GM12878 (cell line): ENCODE data around the gene HELZ. TPM values are rescaled to one million over a fixed set of nuclear protein-coding genes. Genes with fewer than 3 reads are reported as not detected.

Source experiments
- ATAC-seq: fragments of 200-7000 bp; cut with Tn5 transposase; 3 replicates; pipeline ENCODE4 v1.9.1; 2020; ENCODE audit warnings: mild to moderate bottlenecking, moderate library complexity
- BruUV-seq: library from RNA; stranded (reverse); fragments of 400-500 nt; replicated peaks from 2 replicates; lab custom pipeline; 2021; lab: Mats Ljungman, UMichigan
- CTCF ChIA-PET: fragments of 300-600 bp; sonication (Branson Sonifier 250); formaldehyde crosslinking; extraction: SDS; loops from one replicate; lab custom pipeline; 2021; ENCODE audit warnings: inconsistent platforms; lab: Yijun Ruan, JAX
- POLR2A ChIA-PET: fragments of 350-600 bp; formaldehyde crosslinking; extraction: SDS; loops from one replicate; lab custom pipeline; 2021; ENCODE audit warnings: inconsistent platforms; lab: Charles Lee
- RAD21 ChIA-PET: fragments of 300-600 bp; sonication (Branson Sonifier 250); formaldehyde crosslinking; loops from one replicate; lab custom pipeline; 2023; ENCODE audit warnings: antibody characterized with exemption; ENCODE audit not compliant: unreplicated experiment; lab: Charles Lee
- SMC1A ChIA-PET: fragments of 300-600 bp; sonication (Branson Sonifier 250); formaldehyde crosslinking; loops from one replicate; lab custom pipeline; 2023; ENCODE audit not compliant: unreplicated experiment, uncharacterized antibody; lab: Charles Lee
- DNase-seq: peaks from one replicate; pipeline ENCODE4 v3.0.0-alpha.2; 2011; ENCODE audit warnings: low read depth, low spot score
- FAIRE-seq: peaks from 3 replicates; lab custom pipeline; 2011; peaks lifted over from hg19 to GRCh38; lab: Jason Lieb, UNC
- H2AFZ ChIP-seq: 2 replicates; pipeline ENCODE4 v1.6.0; 2011; ENCODE audit warnings: low read depth, low read length, control low read depth; ENCODE audit not compliant: control insufficient read depth
- H3K27ac ChIP-seq: 2 replicates; pipeline ENCODE4 v1.5.1; 2011; ENCODE audit warnings: control low read depth; ENCODE audit not compliant: control insufficient read depth, insufficient read depth
- H3K27me3 ChIP-seq, 2 experiments: replicated peaks in 1 of 2; 2 replicates each; pipeline versions ENCODE4 v1.6.0 to v1.6.1; 2011; ENCODE audit warnings: low read length in 1 of 2; ENCODE audit not compliant: control insufficient read depth in 2 of 2, insufficient read depth in 2 of 2
- H3K36me3 ChIP-seq, 2 experiments: 2 replicates each; pipeline ENCODE4 v1.5.1; 2011; ENCODE audit warnings: low read length in 1 of 2; ENCODE audit not compliant: control insufficient read depth in 2 of 2, insufficient read depth in 2 of 2
- H3K4me1 ChIP-seq: 2 replicates; pipeline ENCODE4 v1.6.1; 2011; ENCODE audit warnings: mild to moderate bottlenecking, low read length, moderate library complexity, mixed read lengths; ENCODE audit not compliant: control insufficient read depth, insufficient read depth
- H3K4me2 ChIP-seq: 2 replicates; pipeline ENCODE4 v1.6.0; 2011; ENCODE audit warnings: control low read depth; ENCODE audit not compliant: control insufficient read depth, insufficient read depth
- H3K4me3 ChIP-seq: fragments of 200-600 bp; sonication (generic); 2 replicates; pipeline ENCODE4 v1.5.1; 2016
- H3K79me2 ChIP-seq: 2 replicates; pipeline ENCODE4 v1.6.0; 2011; ENCODE audit warnings: low read length; ENCODE audit not compliant: control insufficient read depth, insufficient read depth
- H3K9ac ChIP-seq: 2 replicates; pipeline ENCODE4 v1.8.0; 2011; ENCODE audit warnings: low read length, control low read depth, mixed read lengths; ENCODE audit not compliant: control insufficient read depth, insufficient read depth
- H3K9me3 ChIP-seq: replicated peaks from 3 replicates; pipeline ENCODE4 v1.5.1; 2011; ENCODE audit warnings: mild to moderate bottlenecking, low read length; ENCODE audit not compliant: control insufficient read depth, insufficient read depth
- H4K20me1 ChIP-seq: 2 replicates; pipeline ENCODE4 v1.6.0; 2011; ENCODE audit not compliant: control insufficient read depth, insufficient read depth
- ASH2L ChIP-seq: fragments of 300-600, 200-600 bp; sonication (generic); IDR thresholded peaks from 2 replicates; pipeline ENCODE4 v1.6.1; 2017; ENCODE audit warnings: low read depth, mild to moderate bottlenecking, borderline replicate concordance
- BCL3 ChIP-seq: IDR thresholded peaks from 2 replicates; pipeline ENCODE4 v1.6.1; 2011; ENCODE audit warnings: borderline replicate concordance, low read depth, mild to moderate bottlenecking, moderate library complexity, low read length; ENCODE audit not compliant: insufficient read depth, poor library complexity, severe bottlenecking
- CBFB ChIP-seq: IDR thresholded peaks from 2 replicates; pipeline ENCODE4 v1.6.1; 2016; ENCODE audit warnings: antibody characterized with exemption, low read depth
- CHD1 ChIP-seq: IDR thresholded peaks from 2 replicates; pipeline ENCODE4 v1.6.1; 2012; ENCODE audit warnings: low read depth, low read length, improper control_type of control experiment
- DPF2 ChIP-seq: fragments of 450-650 bp; IDR thresholded peaks from 2 replicates; pipeline ENCODE4 v1.6.1; 2017; ENCODE audit warnings: mild to moderate bottlenecking
- IRF5 ChIP-seq: fragments of 450-650 bp; IDR thresholded peaks from 2 replicates; pipeline ENCODE4 v1.6.1; 2017; ENCODE audit warnings: borderline replicate concordance
- MXI1 ChIP-seq: fragments of 150-350 bp; IDR thresholded peaks from 2 replicates; pipeline ENCODE4 v1.6.1; 2011; ENCODE audit warnings: low read depth, mild to moderate bottlenecking, inconsistent platforms, low read length, improper control_type of control experiment
- POLR2A ChIP-seq: IDR thresholded peaks from 2 replicates; pipeline ENCODE4 v1.6.1; 2011; ENCODE audit warnings: low read depth, mild to moderate bottlenecking, low read length
- RELA ChIP-seq: fragments of 450-650 bp; IDR thresholded peaks from 2 replicates; pipeline ENCODE4 v1.8.0; 2014; ENCODE audit warnings: borderline replicate concordance; ENCODE audit not compliant: partially characterized antibody
- SIN3A ChIP-seq: IDR thresholded peaks from 2 replicates; pipeline ENCODE4 v1.6.1; 2012; ENCODE audit warnings: low read depth, low read length, improper control_type of control experiment
- SMAD5 ChIP-seq: IDR thresholded peaks from 2 replicates; pipeline ENCODE4 v1.6.1; 2016; ENCODE audit warnings: antibody characterized with exemption, low read depth
- SP1 ChIP-seq: IDR thresholded peaks from one replicate; pipeline ENCODE4 v1.6.1; 2011; ENCODE audit warnings: low read depth, low read length
- SREBF1 ChIP-seq: IDR thresholded peaks from 2 replicates; pipeline ENCODE4 v1.6.1; 2012; ENCODE audit warnings: mild to moderate bottlenecking, low read length
- SRF ChIP-seq, 2 experiments: IDR thresholded peaks; 2 replicates each; pipeline ENCODE4 v1.6.1; 2011; ENCODE audit warnings: low read depth in 2 of 2, low read length in 2 of 2, mild to moderate bottlenecking in 1 of 2, moderate library complexity in 1 of 2
- TAF1 ChIP-seq: IDR thresholded peaks from 2 replicates; pipeline ENCODE4 v1.6.1; 2011; ENCODE audit warnings: mild to moderate bottlenecking, low read depth, low read length, borderline replicate concordance
- YY1 ChIP-seq: IDR thresholded peaks from 2 replicates; pipeline ENCODE4 v1.6.1; 2011; ENCODE audit warnings: low read depth, mild to moderate bottlenecking, low read length
- WGBS: methylation state at CpG from one replicate; pipeline ENCODE4 v1.1.6; 2016; ENCODE audit warnings: low lambda C conversion rate; ENCODE audit not compliant: insufficient replicate concordance, insufficient coverage; ENCODE audit errors: missing lambda C conversion rate; 5-methylcytosine and 5-hydroxymethylcytosine counted together
- in situ Hi-C: fragments of 300-500 bp; cut with MboI; formaldehyde crosslinking; loops from 9 replicates; pipeline ENCODE4 v1.14.3; 2018; ENCODE audit warnings: mixed read lengths
- intact Hi-C: fragments of 100-400 bp; cut with micrococcal nuclease; formaldehyde crosslinking; loops from one replicate; pipeline ENCODE4 v1.14.2; 2022; ENCODE audit not compliant: unreplicated experiment
- polyA plus RNA-seq, 11 experiments: library from polyadenylated mRNA; depleted of rRNA in 4 of 11; unstranded in 6 of 11; stranded (reverse) in 5 of 11; fragments of >200 nt; fragmentation: Nextera tagmentation in 4 of 11; fragmentation: Illumina TruSeq in 1 of 11; extraction: Ambion mirVana in 4 of 11; extraction: Trizol in 1 of 11; gene quantifications; 1 replicate in 1 of 11; 2 replicates in 10 of 11; pipeline versions ENCODE4 v1.2.1 to v1.2.3, GENCODE V29; 2011 to 2016; ENCODE audit warnings: inconsistent platforms in 2 of 11, missing spikeins in 2 of 11, low read depth in 1 of 11
- total RNA-seq, 4 experiments: library from RNA; depleted of rRNA in 3 of 4; stranded (reverse); fragments of >200 nt in 3 of 4; fragmentation: Illumina TruSeq in 1 of 4; extraction: Trizol in 1 of 4; gene quantifications; 2 replicates each; pipeline versions ENCODE4 v1.2.1 to v1.2.3, GENCODE V29; 2013 to 2021

The HELZ gene
- total and polyA plus RNA-seq, 10 of the 15 experiments (the other 5 are each of a cell fraction or from before 2014, with no cell fraction given), result 1.5 to 36.8 (median 19.1) TPM

- H3K27me3 ChIP-seq, result no peaks in the 10 kb centered on the region
- whole genome bisulfite sequencing, result 96% methylated on average over 5 of the region's 5 CpGs
- ChIA-PET POLR2A (no interaction called here), SMC1A (no interaction called here), CTCF (interaction anchor here (0.5 kb wide), 1 partner anchor 236 kb away, joined by 3 read pairs; no protein-coding TSS in a partner anchor), RAD21 (no interaction called here)
- no peaks in the 10 kb centered on the region for H3K4me1 ChIP-seq
- FAIRE-seq, result no peak
- peaks cover 5 to 16% of the 10 kb centered on the region in 2 experiments for H3K36me3 ChIP-seq
- in situ Hi-C loops (no loop called here), intact Hi-C loops (no loop called here)
- ATAC-seq, result no peak
- no peaks in the 10 kb centered on the region for H3K79me2 ChIP-seq
- H4K20me1 ChIP-seq, result no peaks in the 10 kb centered on the region
- no peak overlapping the region for H3K27ac ChIP-seq
- DNase-seq, result no peak
- TF ChIP-seq RELA (no peak), SREBF1 (no peak)
- no peaks in the 10 kb centered on the region for H3K9me3 ChIP-seq
- H3K9ac ChIP-seq, result no peak overlapping the region
- H3K4me2 ChIP-seq, result no peak overlapping the region
- no TSS peak for BruUV-seq
- no peak overlapping the region for H2AFZ ChIP-seq
- H3K4me3 ChIP-seq, result no peak overlapping the region
Observed at GRCh38 chr17:67136191-67137025, 108.6 kb downstream of the HELZ start.

- ATAC-seq, result no peak
- Histone ChIP-seq H3K4me2 (no peak overlapping the region), H3K4me3 (no peak overlapping the region), H3K36me3 (peaks cover 2 to 13% of the 10 kb centered on the region in 2 experiments; a peak in 2 of 4 replicates), H3K9ac (no peak overlapping the region), H3K79me2 (no peaks in the 10 kb centered on the region), H2AFZ (no peak overlapping the region), H3K27ac (no peak overlapping the region), H3K9me3 (no peaks in the 10 kb centered on the region), H3K27me3 (no peaks in the 10 kb centered on the region), H3K4me1 (no peaks in the 10 kb centered on the region), H4K20me1 (no peaks in the 10 kb centered on the region)
- ChIA-PET SMC1A (interaction anchor here (0.6 to 2.6 kb wide), 3 partner anchors 11 to 22 kb away, joined by 3 to 7 read pairs (median 4); no protein-coding TSS in a partner anchor), CTCF (interaction anchor here (0.9 kb wide), 1 partner anchor 419 kb away, joined by 3 read pairs; no protein-coding TSS in a partner anchor), POLR2A (no interaction called here), RAD21 (interaction anchor here (1.1 kb wide), 1 partner anchor 52 kb away, joined by 5 read pairs; no protein-coding TSS in a partner anchor)
- no peak for DNase-seq
- no peak for FAIRE-seq
- no TSS peak for BruUV-seq
- in situ Hi-C loops, result no loop called here
- intact Hi-C loops, result no loop called here
- TF ChIP-seq RELA (no peak), TAF1 (no peak), SRF (IDR thresholded peaks at IDR 0.05; ENCODE audit: low read depth in 2 of 2, low read length in 2 of 2) (no peak), CHD1 (no peak), POLR2A (no peak), ASH2L (no peak), IRF5 (no peak), MXI1 (no peak), YY1 (no peak), SP1 (no peak), CBFB (no peak), SMAD5 (no peak), SIN3A (no peak), DPF2 (no peak), BCL3 (no peak)
Observed at GRCh38 chr17:67133161-67133560, 111.8 kb downstream of the HELZ start.
